ENCODE measurements around the gene CFAP251. TPM values are rescaled to one million over a fixed set of nuclear protein-coding genes. Genes with fewer than 3 reads are reported as not detected.

The CFAP251 gene
- total RNA-seq, 1 donor from 2014 or later = 4.7 TPM

- H3K9me3 ChIP-seq (ENCODE audit: insufficient read depth, low read depth, low read length) = no peaks in the 10 kb centered on the region
- Mint-ChIP-seq H3K9me3 (ENCODE audit: unreplicated experiment) (no peaks in the 10 kb centered on the region), H3K27me3 (ENCODE audit: low read depth, unreplicated experiment) (peaks cover 5% of the 10 kb centered on the region), H3K4me1 (ENCODE audit: low read depth, unreplicated experiment) (peaks cover 5% of the 10 kb centered on the region), H3K4me3 (ENCODE audit: unreplicated experiment) (no peak overlapping the region), H3K36me3 (ENCODE audit: low read depth, unreplicated experiment) (peaks cover 38% of the 10 kb centered on the region), H3K27ac (ENCODE audit: unreplicated experiment) (no peak overlapping the region)
- peaks cover 2% of the 10 kb centered on the region for H3K36me3 ChIP-seq (ENCODE audit: insufficient read depth, low read length)
- H3K4me3 ChIP-seq (ENCODE audit: insufficient read depth, low read depth, low read length) = no peak overlapping the region
- DNase-seq (ENCODE audit: low read depth) (no peak), FAIRE-seq (no peak)
- H3K79me2 ChIP-seq (ENCODE audit: insufficient read depth, low read length) = no peaks in the 10 kb centered on the region
- H3K4me1 ChIP-seq (ENCODE audit: insufficient read depth, low read length) = no peaks in the 10 kb centered on the region
- H3K27me3 ChIP-seq (ENCODE audit: insufficient read depth, low read length) = no peaks in the 10 kb centered on the region
- TF ChIP-seq CTCF (IDR thresholded peaks at IDR 0.05; ENCODE audit: insufficient read depth, low read depth, low read length) (no peak), EZH2 (IDR thresholded peaks at IDR 0.05; ENCODE audit: insufficient read depth, low read length) (no peak)
- H4K20me1 ChIP-seq (ENCODE audit: insufficient read depth, low read length) = no peaks in the 10 kb centered on the region
- H3K9ac ChIP-seq (ENCODE audit: low read length) = no peak overlapping the region
- no peak overlapping the region for H3K4me2 ChIP-seq (ENCODE audit: low read length)
- no peak overlapping the region for H2AFZ ChIP-seq (ENCODE audit: low read depth, low read length)
- no peak overlapping the region for H3K27ac ChIP-seq (ENCODE audit: low read depth, low read length)
Measured at GRCh38 chr12:121963341-121964018, 45.1 kb downstream of the CFAP251 start.

- Mint-ChIP-seq H3K4me1 (ENCODE audit: low read depth, unreplicated experiment) (no peaks in the 10 kb centered on the region), H3K9me3 (ENCODE audit: unreplicated experiment) (no peaks in the 10 kb centered on the region), H3K4me3 (ENCODE audit: unreplicated experiment) (no peak overlapping the region), H3K27ac (ENCODE audit: unreplicated experiment) (no peak overlapping the region), H3K27me3 (ENCODE audit: low read depth, unreplicated experiment) (peaks cover 5% of the 10 kb centered on the region), H3K36me3 (ENCODE audit: low read depth, unreplicated experiment) (peaks cover 43% of the 10 kb centered on the region)
- H3K36me3 ChIP-seq (ENCODE audit: insufficient read depth, low read length) = peaks cover 2% of the 10 kb centered on the region
- DNase-seq (ENCODE audit: low read depth) (peak; percentile 92), FAIRE-seq (no peak)
- no peaks in the 10 kb centered on the region for H3K27me3 ChIP-seq (ENCODE audit: insufficient read depth, low read length)
- H3K9me3 ChIP-seq (ENCODE audit: insufficient read depth, low read depth, low read length) = no peaks in the 10 kb centered on the region
- H3K9ac ChIP-seq (ENCODE audit: low read length) = no peak overlapping the region
- H3K4me3 ChIP-seq (ENCODE audit: insufficient read depth, low read depth, low read length) = no peak overlapping the region
- H3K4me2 ChIP-seq (ENCODE audit: low read length) = no peak overlapping the region
- no peaks in the 10 kb centered on the region for H3K79me2 ChIP-seq (ENCODE audit: insufficient read depth, low read length)
- no peaks in the 10 kb centered on the region for H4K20me1 ChIP-seq (ENCODE audit: insufficient read depth, low read length)
- no peak overlapping the region for H3K27ac ChIP-seq (ENCODE audit: low read depth, low read length)
- no peaks in the 10 kb centered on the region for H3K4me1 ChIP-seq (ENCODE audit: insufficient read depth, low read length)
- no peak overlapping the region for H2AFZ ChIP-seq (ENCODE audit: low read depth, low read length)
- TF ChIP-seq CTCF (IDR thresholded peaks at IDR 0.05; ENCODE audit: insufficient read depth, low read depth, low read length) = no peak
Measured at GRCh38 chr12:121964813-121965643, 46.6 kb downstream of the CFAP251 start.

- H3K27ac Mint-ChIP-seq (ENCODE audit: unreplicated experiment) = no peak overlapping the region
Measured at GRCh38 chr12:121966959-121967358, 48.6 kb downstream of the CFAP251 start.

More at GRCh38 chr12:121966959-121967358, 48.6 kb downstream of the CFAP251 start:
- Histone ChIP-seq H2AFZ (ENCODE audit: low read depth, low read length) (no peak overlapping the region), H3K36me3 (ENCODE audit: insufficient read depth, low read length) (peaks cover 2% of the 10 kb centered on the region), H3K4me1 (ENCODE audit: insufficient read depth, low read length) (no peaks in the 10 kb centered on the region), H3K27me3 (ENCODE audit: insufficient read depth, low read length) (no peaks in the 10 kb centered on the region), H3K9me3 (ENCODE audit: insufficient read depth, low read depth, low read length) (no peaks in the 10 kb centered on the region), H3K79me2 (ENCODE audit: insufficient read depth, low read length) (no peaks in the 10 kb centered on the region), H4K20me1 (ENCODE audit: insufficient read depth, low read length) (no peaks in the 10 kb centered on the region), H3K4me2 (ENCODE audit: low read length) (no peak overlapping the region), H3K27ac (ENCODE audit: low read depth, low read length) (no peak overlapping the region), H3K4me3 (ENCODE audit: insufficient read depth, low read depth, low read length) (no peak overlapping the region), H3K9ac (ENCODE audit: low read length) (no peak overlapping the region)
- no peaks in the 10 kb centered on the region for H3K4me1 Mint-ChIP-seq (ENCODE audit: low read depth, unreplicated experiment)
- DNase-seq (ENCODE audit: low read depth) (no peak), FAIRE-seq (no peak)
- peaks cover 52% of the 10 kb centered on the region for H3K36me3 Mint-ChIP-seq (ENCODE audit: low read depth, unreplicated experiment)
- H3K4me3 Mint-ChIP-seq (ENCODE audit: unreplicated experiment) = no peak overlapping the region
- peaks cover 5% of the 10 kb centered on the region for H3K27me3 Mint-ChIP-seq (ENCODE audit: low read depth, unreplicated experiment)
- peaks cover 2% of the 10 kb centered on the region for H3K9me3 Mint-ChIP-seq (ENCODE audit: unreplicated experiment)
- TF ChIP-seq EZH2 (IDR thresholded peaks at IDR 0.05; ENCODE audit: insufficient read depth, low read length) = no peak
- no peak for TF ChIP-seq CTCF (IDR thresholded peaks at IDR 0.05; ENCODE audit: insufficient read depth, low read depth, low read length)

All from astrocyte (in vitro differentiated cells and primary cell).